ENCODE data around the gene TICRR.

TICRR gene

GRCh38 chr15:89675606-89676005, 100.3 kb downstream of the TICRR start:
- Histone ChIP-seq H3K9ac (ENCODE audit: low read depth, low read length) (no peak overlapping the region), H3K79me2 (ENCODE audit: insufficient read depth, low read length) (no peaks in the 10 kb centered on the region), H3K27me3 (ENCODE audit: insufficient read depth, low read length, poor library complexity) (peaks cover 2% of the 10 kb centered on the region), H3K4me3 (ENCODE audit: low read depth in 1 of 2, low read length in 2 of 2) (no peak overlapping the region), H3K4me1 (ENCODE audit: insufficient read depth, low read length) (no peaks in the 10 kb centered on the region), H3K27ac (ENCODE audit: low read length) (no peak overlapping the region), H2AFZ (ENCODE audit: low read depth, low read length) (no peak overlapping the region), H3K36me3 (ENCODE audit: insufficient read depth, low read length) (no peaks in the 10 kb centered on the region), H4K20me1 (ENCODE audit: insufficient read depth, low read length) (no peaks in the 10 kb centered on the region), H3K4me2 (ENCODE audit: insufficient read depth, low read length) (no peak overlapping the region), H3K9me3 (ENCODE audit: insufficient read depth, low read length, severe bottlenecking) (no peaks in the 10 kb centered on the region)
- ATAC-seq (ENCODE audit: insufficient read depth, low read depth): no peak
- no peak for TF ChIP-seq CTCF (IDR thresholded peaks at IDR 0.05; ENCODE audit: borderline replicate concordance, extremely low read depth, low read length, poor library complexity, severe bottlenecking)
- no peak for TF ChIP-seq EZH2 (IDR thresholded peaks at IDR 0.05; ENCODE audit: borderline replicate concordance, low read depth, low read length, severe bottlenecking)
- no peak for DNase-seq

- H3K36me3 ChIP-seq (ENCODE audit: insufficient read depth, low read length): no peaks in the 10 kb centered on the region
- H4K20me1 ChIP-seq (ENCODE audit: insufficient read depth, low read length): no peaks in the 10 kb centered on the region
- no peak overlapping the region for H3K27ac ChIP-seq (ENCODE audit: low read length)
- peaks cover 8% of the 10 kb centered on the region for H3K27me3 ChIP-seq (ENCODE audit: insufficient read depth, low read length, poor library complexity)
- no peak overlapping the region for H3K4me3 ChIP-seq (ENCODE audit: low read depth in 1 of 2, low read length in 2 of 2)
- no peak for DNase-seq
- ATAC-seq (ENCODE audit: insufficient read depth, low read depth): no peak
- no peaks in the 10 kb centered on the region for H3K9me3 ChIP-seq (ENCODE audit: insufficient read depth, low read length, severe bottlenecking)
- H3K9ac ChIP-seq (ENCODE audit: low read depth, low read length): no peak overlapping the region
- no peaks in the 10 kb centered on the region for H3K79me2 ChIP-seq (ENCODE audit: insufficient read depth, low read length)
- no peak overlapping the region for H3K4me2 ChIP-seq (ENCODE audit: insufficient read depth, low read length)
- TF ChIP-seq CTCF (IDR thresholded peaks at IDR 0.05; ENCODE audit: borderline replicate concordance, extremely low read depth, low read length, poor library complexity, severe bottlenecking) (no peak), EZH2 (IDR thresholded peaks at IDR 0.05; ENCODE audit: borderline replicate concordance, low read depth, low read length, severe bottlenecking) (no peak)
- no peak overlapping the region for H2AFZ ChIP-seq (ENCODE audit: low read depth, low read length)
- H3K4me1 ChIP-seq (ENCODE audit: insufficient read depth, low read length): no peaks in the 10 kb centered on the region
Measured at GRCh38 chr15:89677381-89677780, 102.1 kb downstream of the TICRR start.
